Measurements from ENCODE around the gene LMO7. TPM values are rescaled to one million over a fixed set of nuclear protein-coding genes. Genes with fewer than 3 reads are reported as not detected.

The LMO7 gene
- total RNA-seq, 1 experiment from 2014 or later: 102 TPM

DNA sequence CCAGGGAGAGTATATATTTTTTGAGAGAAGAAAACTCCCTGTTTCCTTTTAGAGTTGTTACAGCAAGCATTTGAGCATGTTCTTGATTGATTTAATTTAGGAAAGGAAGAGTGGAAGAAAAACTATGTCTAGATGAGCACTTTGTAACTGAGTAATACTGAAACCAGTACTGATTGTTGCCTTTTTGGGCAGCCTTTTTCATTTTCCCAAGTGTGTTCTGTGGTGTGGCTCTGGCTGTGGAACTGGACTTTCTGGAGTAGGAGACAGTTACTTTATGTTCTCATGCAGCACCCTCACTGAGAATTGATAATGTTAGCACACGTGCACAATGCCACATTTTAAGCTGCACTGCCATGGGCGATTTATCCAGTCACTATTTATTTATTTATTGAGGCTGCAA lies 211.5 kb downstream of the LMO7 start:
- no peak overlapping the region for H3K4me3 ChIP-seq
- no peak for DNase-seq
- peaks cover 51% of the 10 kb centered on the region for H3K36me3 ChIP-seq

DNA sequence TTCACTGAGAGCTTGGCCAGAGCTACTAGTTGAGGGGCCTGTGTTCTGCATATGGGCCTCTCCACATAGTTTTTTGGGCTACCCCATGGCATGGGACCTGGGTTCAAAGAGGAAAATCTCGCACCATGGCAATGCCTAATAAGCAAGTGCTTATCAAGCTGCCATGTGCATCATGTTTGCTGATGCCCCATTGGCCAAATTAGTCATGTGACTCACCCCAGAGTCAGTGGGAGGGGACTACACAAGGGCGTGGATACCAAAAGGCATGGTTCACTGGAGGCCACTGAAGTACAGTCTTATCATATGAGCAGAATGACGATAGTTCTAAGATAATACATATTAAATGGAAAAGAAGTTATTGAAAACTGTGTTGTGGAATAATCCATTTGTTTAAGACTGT lies 214.8 kb downstream of the LMO7 start:
- H3K27ac ChIP-seq: no peak overlapping the region
- H3K27me3 ChIP-seq: no peaks in the 10 kb centered on the region
- peaks cover 45% of the 10 kb centered on the region for H3K36me3 ChIP-seq
- no peaks in the 10 kb centered on the region for H3K4me1 ChIP-seq
- H3K4me3 ChIP-seq: no peak overlapping the region
- H3K9me3 ChIP-seq (replicated peaks): no peaks in the 10 kb centered on the region
- no peak for DNase-seq

More for the DNA sequence above, 211.5 kb downstream of the LMO7 start:
- no peaks in the 10 kb centered on the region for H3K27me3 ChIP-seq
- H3K27ac ChIP-seq: no peak overlapping the region
- peaks cover 4% of the 10 kb centered on the region; the same call in 1 of the 2 replicates for H3K9me3 ChIP-seq (replicated peaks)
- H3K4me1 ChIP-seq: no peaks in the 10 kb centered on the region

DNA sequence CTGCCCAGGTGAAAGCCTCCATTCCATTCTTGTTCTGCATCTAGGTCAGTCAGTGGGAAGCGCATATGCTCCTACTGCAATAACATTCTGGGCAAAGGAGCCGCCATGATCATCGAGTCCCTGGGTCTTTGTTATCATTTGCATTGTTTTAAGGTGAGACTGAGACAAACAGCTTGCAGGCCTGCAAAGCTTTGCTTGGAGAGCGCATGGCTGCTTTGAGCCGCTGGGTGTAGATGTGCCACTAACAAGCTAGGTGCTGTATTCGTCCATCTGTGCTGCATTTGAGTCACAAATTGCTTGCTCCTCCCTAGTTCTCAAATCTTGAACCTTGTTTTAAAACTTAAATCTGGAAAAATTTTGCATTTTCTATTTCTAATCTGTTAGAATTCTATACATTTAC lies 219.1 kb downstream of the LMO7 start:
- no peak overlapping the region for H3K27ac ChIP-seq
- H3K27me3 ChIP-seq: no peaks in the 10 kb centered on the region
- H3K4me1 ChIP-seq: peaks cover 8% of the 10 kb centered on the region
- H3K4me3 ChIP-seq: no peak overlapping the region
- peaks cover 55% of the 10 kb centered on the region for H3K36me3 ChIP-seq
- H3K9me3 ChIP-seq (replicated peaks): no peaks in the 10 kb centered on the region
- DNase-seq: no peak

DNA sequence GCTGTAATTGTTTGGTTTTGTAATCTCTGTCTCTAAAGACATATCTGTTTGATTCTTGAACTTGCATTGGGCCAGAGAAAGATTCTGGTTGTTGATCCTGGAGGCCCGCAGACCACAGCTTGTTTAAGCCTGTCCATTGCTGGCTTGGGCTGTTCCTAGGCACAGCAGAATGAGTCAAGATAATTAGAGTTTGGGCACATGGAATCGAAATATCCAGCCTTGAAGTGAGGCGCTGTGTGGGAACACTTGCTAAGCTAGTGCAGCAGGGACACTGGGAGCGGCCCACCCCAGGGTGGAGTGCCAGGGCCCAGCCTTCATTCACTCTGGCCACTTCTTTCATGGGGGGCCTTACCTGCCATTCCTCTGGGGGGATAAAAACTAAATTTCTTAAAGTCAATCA lies 219.7 kb downstream of the LMO7 start:
- Histone ChIP-seq H3K4me1 (peaks cover 8% of the 10 kb centered on the region), H3K4me3 (no peak overlapping the region), H3K9me3 (replicated peaks) (no peaks in the 10 kb centered on the region), H3K36me3 (peaks cover 49% of the 10 kb centered on the region), H3K27ac (no peak overlapping the region), H3K27me3 (no peaks in the 10 kb centered on the region)
- no peak for DNase-seq

GRCh38 chr13:75857291-75857690 lies 221.2 kb downstream of the LMO7 start:
- H3K27ac ChIP-seq: no peak overlapping the region
- H3K27me3 ChIP-seq: no peaks in the 10 kb centered on the region
- H3K4me1 ChIP-seq: peaks cover 10% of the 10 kb centered on the region
- no peak overlapping the region for H3K4me3 ChIP-seq
- no peaks in the 10 kb centered on the region for H3K9me3 ChIP-seq (replicated peaks)
- peaks cover 40% of the 10 kb centered on the region for H3K36me3 ChIP-seq
- peak; percentile 30 to 57 for DNase-seq

DNA sequence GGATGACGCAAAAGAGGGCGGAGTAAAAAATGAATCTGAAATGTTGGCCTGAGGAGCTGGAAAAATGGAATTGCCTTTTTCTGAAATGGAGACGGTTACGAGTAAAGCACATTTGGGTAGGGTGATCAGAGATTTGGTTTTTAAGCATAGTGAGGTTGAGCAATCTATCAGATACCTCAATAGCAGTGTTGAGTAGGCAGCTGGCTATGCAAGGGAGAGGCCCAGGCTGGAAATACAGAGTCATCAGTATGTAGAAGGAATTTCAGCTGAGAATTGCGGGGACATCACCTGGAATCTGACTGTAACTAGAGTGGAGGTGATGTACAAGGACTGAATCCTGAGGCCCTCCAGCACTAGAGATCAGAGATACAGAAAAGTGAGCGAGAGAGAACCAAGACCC lies 224.8 kb downstream of the LMO7 start:
- peaks cover 19% of the 10 kb centered on the region for H3K4me1 ChIP-seq
- no peak overlapping the region for H3K27ac ChIP-seq
- no peak overlapping the region for H3K4me3 ChIP-seq
- DNase-seq: no peak
- H3K27me3 ChIP-seq: no peaks in the 10 kb centered on the region
- H3K36me3 ChIP-seq: peaks cover 22% of the 10 kb centered on the region
- no peaks in the 10 kb centered on the region for H3K9me3 ChIP-seq (replicated peaks)

GRCh38 chr13:75861786-75862185 lies 225.7 kb downstream of the LMO7 start:
- Histone ChIP-seq H3K27me3 (no peaks in the 10 kb centered on the region), H3K36me3 (peaks cover 17% of the 10 kb centered on the region), H3K27ac (no peak overlapping the region), H3K9me3 (replicated peaks) (no peaks in the 10 kb centered on the region), H3K4me1 (peaks cover 19% of the 10 kb centered on the region), H3K4me3 (no peak overlapping the region)
- DNase-seq: no peak

DNA sequence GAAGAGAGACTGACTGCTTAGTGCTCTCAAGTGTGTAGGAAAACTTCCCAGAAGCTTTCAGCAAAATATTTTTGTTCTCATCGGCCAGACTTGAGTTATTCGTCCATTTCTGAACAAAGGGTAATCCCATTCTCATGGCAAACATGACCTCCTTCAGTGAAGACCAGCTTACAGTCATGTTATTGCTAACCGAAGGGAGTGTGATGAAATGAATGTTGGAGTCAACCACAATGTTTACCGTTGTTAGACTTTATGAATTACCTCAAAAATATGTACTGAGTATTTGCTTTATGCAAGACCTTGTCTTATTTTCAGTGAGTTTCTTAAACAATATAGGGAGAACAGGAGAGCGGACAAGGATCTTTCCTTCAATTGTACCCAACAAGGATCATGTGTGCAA lies 228.6 kb downstream of the LMO7 start:
- no peaks in the 10 kb centered on the region for H3K27me3 ChIP-seq
- peaks cover 11% of the 10 kb centered on the region for H3K4me1 ChIP-seq
- no peak overlapping the region for H3K4me3 ChIP-seq
- no peak overlapping the region for H3K27ac ChIP-seq
- no peak for DNase-seq
- no peaks in the 10 kb centered on the region for H3K9me3 ChIP-seq (replicated peaks)
- peaks cover 6% of the 10 kb centered on the region; the same call in 1 of the 2 replicates for H3K36me3 ChIP-seq

- no peaks in the 10 kb centered on the region for H3K9me3 ChIP-seq (replicated peaks)
- H3K36me3 ChIP-seq: no peaks in the 10 kb centered on the region
- no peak for DNase-seq
- H3K4me3 ChIP-seq: no peak overlapping the region
- H3K4me1 ChIP-seq: peaks cover 7% of the 10 kb centered on the region
- no peak overlapping the region for H3K27ac ChIP-seq
- H3K27me3 ChIP-seq: no peaks in the 10 kb centered on the region
These were observed 231.4 kb downstream of the LMO7 start for GRCh38 chr13:75867379-75868117.

DNA sequence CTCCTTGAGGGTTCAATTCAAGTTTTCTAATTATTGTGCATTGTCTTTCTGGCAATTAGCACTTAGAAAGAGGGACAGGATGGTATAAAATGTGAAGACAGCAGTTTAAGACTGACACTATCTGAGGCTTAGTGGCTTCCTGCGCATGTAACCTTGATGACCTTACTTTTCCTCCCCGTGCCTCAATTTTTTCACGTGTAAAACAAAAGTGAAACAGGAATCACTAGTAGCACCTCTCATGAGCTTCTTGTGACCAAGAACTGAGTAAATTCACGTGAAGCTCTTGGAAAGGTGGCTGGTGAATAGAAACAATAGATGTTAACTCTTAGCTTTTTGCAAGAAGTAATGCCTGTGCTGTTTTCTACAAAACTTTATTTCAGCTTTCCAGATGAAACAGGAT lies 233.9 kb downstream of the LMO7 start:
- no peak for DNase-seq
- Histone ChIP-seq H3K27ac (no peak overlapping the region), H3K9me3 (replicated peaks) (no peaks in the 10 kb centered on the region), H3K4me1 (no peaks in the 10 kb centered on the region), H3K27me3 (no peaks in the 10 kb centered on the region), H3K4me3 (no peak overlapping the region), H3K36me3 (no peaks in the 10 kb centered on the region)

DNA sequence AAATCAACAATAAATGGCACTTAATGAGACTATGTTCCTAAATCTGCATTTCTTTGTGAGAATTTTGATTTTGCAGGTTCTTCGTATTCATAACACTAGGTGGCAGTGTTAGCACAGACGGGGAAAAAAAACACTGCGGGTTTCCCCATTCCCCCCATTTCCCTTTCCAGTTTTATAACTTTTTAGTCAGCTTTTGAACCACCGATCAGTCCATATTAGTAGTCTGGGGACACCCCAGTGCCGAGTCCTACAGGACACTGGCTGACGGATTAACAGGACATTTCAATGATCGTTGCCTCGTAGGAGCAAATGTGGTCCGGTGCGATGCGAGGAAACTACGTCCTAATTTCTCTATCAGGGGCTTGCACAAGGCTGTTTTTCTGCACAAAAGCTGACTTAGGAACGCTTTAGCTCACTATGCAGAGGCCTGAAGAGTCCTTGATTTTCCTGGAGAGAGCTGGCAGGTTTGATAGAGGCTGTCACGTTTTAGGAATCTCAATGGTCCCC lies 234.3 kb downstream of the LMO7 start:
- Histone ChIP-seq H3K4me1 (no peaks in the 10 kb centered on the region), H3K9me3 (replicated peaks) (no peaks in the 10 kb centered on the region), H3K27me3 (no peaks in the 10 kb centered on the region), H3K27ac (no peak overlapping the region), H3K36me3 (no peaks in the 10 kb centered on the region), H3K4me3 (no peak overlapping the region)
- DNase-seq: peak in 1 of 2 experiments; percentile 38

DNA sequence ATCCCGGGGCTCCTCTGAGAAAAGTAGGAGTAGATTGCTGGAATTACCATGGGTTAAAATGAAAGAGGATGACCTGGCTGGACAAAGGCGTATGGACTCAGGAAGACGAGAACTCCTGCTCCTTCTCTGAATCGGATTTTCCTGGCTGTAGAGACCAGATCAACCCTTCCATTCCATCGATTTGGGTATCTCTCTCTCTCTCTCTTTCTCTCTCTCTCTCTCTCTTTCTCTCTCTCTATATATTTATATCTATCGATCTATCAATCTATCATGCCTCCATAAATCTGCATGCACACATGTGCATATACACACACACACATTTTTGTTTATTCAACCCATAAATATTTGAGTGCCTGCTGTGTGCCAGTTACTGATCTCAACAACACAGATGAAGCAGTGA lies 234.9 kb downstream of the LMO7 start:
- H3K4me1 ChIP-seq: no peaks in the 10 kb centered on the region
- no peaks in the 10 kb centered on the region for H3K36me3 ChIP-seq
- DNase-seq: no peak
- no peaks in the 10 kb centered on the region for H3K9me3 ChIP-seq (replicated peaks)
- H3K27ac ChIP-seq: no peak overlapping the region
- H3K4me3 ChIP-seq: no peak overlapping the region
- H3K27me3 ChIP-seq: no peaks in the 10 kb centered on the region

DNA sequence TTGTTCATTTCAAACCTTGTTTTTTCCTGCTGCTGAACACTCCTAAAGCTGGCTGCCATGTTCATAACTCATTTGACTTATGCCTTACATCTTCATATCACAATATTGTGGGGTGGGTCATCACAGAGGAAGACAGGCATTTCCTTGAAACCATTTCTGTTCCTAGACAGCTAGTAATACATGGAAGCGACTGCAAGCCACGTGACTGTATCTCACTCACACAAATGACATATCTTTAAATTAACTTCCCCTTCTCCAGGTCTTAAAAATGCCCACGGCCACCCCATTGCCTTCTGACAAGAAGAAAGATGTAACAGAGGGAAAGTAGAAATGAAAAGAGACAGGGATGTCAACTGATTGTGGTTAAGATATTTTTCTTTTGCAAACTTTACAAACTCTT lies 236.8 kb downstream of the LMO7 start:
- H3K36me3 ChIP-seq: no peaks in the 10 kb centered on the region
- H3K27me3 ChIP-seq: no peaks in the 10 kb centered on the region
- H3K27ac ChIP-seq: no peak overlapping the region
- DNase-seq: no peak
- no peak overlapping the region for H3K4me3 ChIP-seq
- peaks cover 6% of the 10 kb centered on the region; the same call in 1 of the 2 replicates for H3K4me1 ChIP-seq
- no peaks in the 10 kb centered on the region for H3K9me3 ChIP-seq (replicated peaks)

DNA sequence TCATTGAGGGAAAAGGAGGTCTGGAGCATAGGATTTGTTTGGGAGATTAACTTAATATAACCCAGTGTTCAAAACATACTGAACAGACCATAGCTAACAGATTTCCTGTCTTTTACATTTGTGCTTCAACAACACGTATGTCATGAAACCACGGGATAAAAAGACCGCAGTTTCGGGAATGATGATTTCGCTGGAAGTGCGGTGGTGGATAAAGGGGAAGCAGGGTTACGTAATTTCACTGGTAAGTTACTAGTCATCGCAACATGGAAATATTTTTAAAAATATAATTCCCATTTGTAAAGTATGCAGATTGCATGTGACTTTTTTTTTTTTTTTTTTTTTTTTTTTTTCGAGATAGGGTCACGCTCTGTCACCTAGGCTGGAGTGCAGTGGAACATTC lies 237.4 kb downstream of the LMO7 start:
- Histone ChIP-seq H3K4me1 (peaks cover 6% of the 10 kb centered on the region; the same call in 1 of the 2 replicates), H3K27me3 (no peaks in the 10 kb centered on the region), H3K36me3 (no peaks in the 10 kb centered on the region), H3K9me3 (replicated peaks) (no peaks in the 10 kb centered on the region), H3K4me3 (no peak overlapping the region), H3K27ac (no peak overlapping the region)
- no peak for DNase-seq

DNA sequence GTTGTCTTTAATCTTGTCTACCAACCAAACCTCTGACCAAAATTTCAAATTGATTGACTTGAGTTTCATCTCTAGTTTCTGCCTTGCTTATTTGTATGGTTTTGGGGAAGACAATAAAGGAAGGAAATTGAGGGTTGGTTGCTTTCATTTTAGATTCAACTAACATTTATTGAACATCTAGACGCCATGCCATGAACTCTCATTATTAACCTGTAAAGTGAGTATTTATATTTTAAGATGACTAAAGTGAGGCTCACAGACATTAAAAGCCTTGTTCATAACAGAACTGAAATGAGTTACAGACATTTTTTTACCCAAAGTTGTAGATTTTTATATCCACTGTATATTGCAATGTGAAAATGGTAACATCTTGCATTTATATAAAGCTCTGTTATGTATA lies 239.3 kb downstream of the LMO7 start:
- no peaks in the 10 kb centered on the region for H3K27me3 ChIP-seq
- H3K36me3 ChIP-seq: no peaks in the 10 kb centered on the region
- no peak for DNase-seq
- no peak overlapping the region for H3K27ac ChIP-seq
- no peak overlapping the region for H3K4me3 ChIP-seq
- no peaks in the 10 kb centered on the region for H3K9me3 ChIP-seq (replicated peaks)
- peaks cover 6% of the 10 kb centered on the region; the same call in 1 of the 2 replicates for H3K4me1 ChIP-seq

All from SJCRH30 (cell line).